BJ (cell line): ENCODE data around the gene AHNAK2. TPM values are rescaled to one million over a fixed set of nuclear protein-coding genes. Genes with fewer than 3 reads are reported as not detected.
"Not testable (repeated sequence)": the region's sequence is repeated elsewhere in the genome, so short reads cannot be mapped to it uniquely, and the experiment has no call there.

Source experiments
- CTCF ChIA-PET: fragments of 350-600 bp; formaldehyde crosslinking; extraction: SDS; loops from one replicate; lab custom pipeline; 2021; ENCODE audit warnings: antibody characterized with exemption, inconsistent platforms; lab: Yijun Ruan, JAX
- POLR2A ChIA-PET: fragments of 300-600 bp; sonication (Branson Sonifier 250); formaldehyde crosslinking; extraction: SDS; loops from one replicate; lab custom pipeline; 2021; ENCODE audit warnings: antibody characterized with exemption; lab: Charles Lee
- DNase-seq: peaks from one replicate; pipeline ENCODE4 v3.0.0-alpha.2; 2011; ENCODE audit warnings: low read depth
- H3K27me3 ChIP-seq: 2 replicates; pipeline ENCODE4 v1.6.0; 2011; ENCODE audit warnings: low read length; ENCODE audit not compliant: control insufficient read depth, insufficient read depth
- H3K36me3 ChIP-seq: 2 replicates; pipeline ENCODE4 v1.5.1; 2011; ENCODE audit warnings: low read length; ENCODE audit not compliant: control insufficient read depth, insufficient read depth
- H3K4me3 ChIP-seq: 2 replicates; pipeline ENCODE4 v1.5.1; 2011; ENCODE audit warnings: low read depth, mild to moderate bottlenecking, control low read depth, low read length
- polyA plus RNA-seq: library from polyadenylated mRNA; depleted of rRNA; stranded (reverse); fragments of >200 nt; gene quantifications from 2 replicates; pipeline ENCODE4 v1.2.3, GENCODE V29; 2011
- TF ChIP-seq, protein P1 (sequence below): IDR thresholded peaks from 2 replicates; pipeline ENCODE4 v1.5.1; 2011; ENCODE audit warnings: low read depth, mild to moderate bottlenecking, control low read depth, inconsistent platforms, low read length, moderate library complexity; ENCODE audit not compliant: insufficient read depth

The AHNAK2 gene
- polyA plus RNA-seq, 1 experiment = 6.5 TPM

DNA sequence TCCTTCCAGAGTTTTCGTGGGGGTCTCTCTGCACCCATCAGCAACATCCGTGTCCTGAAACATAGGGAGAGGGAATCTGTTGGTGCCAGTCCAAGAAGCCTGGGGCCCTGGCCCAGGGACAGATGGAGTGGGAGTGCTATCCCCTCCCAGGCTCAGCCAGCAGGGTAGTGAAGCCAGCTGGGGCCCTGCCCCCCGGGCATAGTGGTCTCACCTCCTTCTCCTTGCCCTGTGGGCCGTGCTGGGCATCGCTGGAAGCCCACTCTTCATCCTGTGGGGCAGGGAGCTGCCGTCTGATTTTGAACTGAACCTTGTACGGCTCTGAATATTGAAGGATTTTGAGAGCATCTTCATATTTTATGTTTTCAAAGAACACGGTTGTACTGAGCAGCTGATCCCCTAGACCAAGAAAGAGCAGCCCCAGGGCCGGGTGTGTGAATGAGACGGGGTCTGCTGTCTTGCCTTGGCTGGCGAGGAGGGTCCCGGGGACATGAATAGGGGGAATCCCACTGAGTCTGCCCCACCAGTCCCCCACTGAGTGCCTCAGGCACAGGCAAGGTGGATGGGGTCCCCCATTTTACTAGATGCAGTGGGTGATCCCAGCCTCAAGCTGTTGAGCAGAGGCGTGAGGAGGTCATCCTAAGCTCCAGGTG lies 23.3 kb downstream of the AHNAK2 start:
- Histone ChIP-seq H3K27me3 (no peaks in the 10 kb centered on the region), H3K4me3 (no peak overlapping the region), H3K36me3 (peaks cover 5% of the 10 kb centered on the region; the same call in 1 of the 2 replicates)
- DNase-seq = no peak
- TF ChIP-seq, protein P1, sequence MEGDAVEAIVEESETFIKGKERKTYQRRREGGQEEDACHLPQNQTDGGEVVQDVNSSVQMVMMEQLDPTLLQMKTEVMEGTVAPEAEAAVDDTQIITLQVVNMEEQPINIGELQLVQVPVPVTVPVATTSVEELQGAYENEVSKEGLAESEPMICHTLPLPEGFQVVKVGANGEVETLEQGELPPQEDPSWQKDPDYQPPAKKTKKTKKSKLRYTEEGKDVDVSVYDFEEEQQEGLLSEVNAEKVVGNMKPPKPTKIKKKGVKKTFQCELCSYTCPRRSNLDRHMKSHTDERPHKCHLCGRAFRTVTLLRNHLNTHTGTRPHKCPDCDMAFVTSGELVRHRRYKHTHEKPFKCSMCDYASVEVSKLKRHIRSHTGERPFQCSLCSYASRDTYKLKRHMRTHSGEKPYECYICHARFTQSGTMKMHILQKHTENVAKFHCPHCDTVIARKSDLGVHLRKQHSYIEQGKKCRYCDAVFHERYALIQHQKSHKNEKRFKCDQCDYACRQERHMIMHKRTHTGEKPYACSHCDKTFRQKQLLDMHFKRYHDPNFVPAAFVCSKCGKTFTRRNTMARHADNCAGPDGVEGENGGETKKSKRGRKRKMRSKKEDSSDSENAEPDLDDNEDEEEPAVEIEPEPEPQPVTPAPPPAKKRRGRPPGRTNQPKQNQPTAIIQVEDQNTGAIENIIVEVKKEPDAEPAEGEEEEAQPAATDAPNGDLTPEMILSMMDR = no peak
- POLR2A ChIA-PET = no interaction called here
- CTCF ChIA-PET = no interaction called here

DNA sequence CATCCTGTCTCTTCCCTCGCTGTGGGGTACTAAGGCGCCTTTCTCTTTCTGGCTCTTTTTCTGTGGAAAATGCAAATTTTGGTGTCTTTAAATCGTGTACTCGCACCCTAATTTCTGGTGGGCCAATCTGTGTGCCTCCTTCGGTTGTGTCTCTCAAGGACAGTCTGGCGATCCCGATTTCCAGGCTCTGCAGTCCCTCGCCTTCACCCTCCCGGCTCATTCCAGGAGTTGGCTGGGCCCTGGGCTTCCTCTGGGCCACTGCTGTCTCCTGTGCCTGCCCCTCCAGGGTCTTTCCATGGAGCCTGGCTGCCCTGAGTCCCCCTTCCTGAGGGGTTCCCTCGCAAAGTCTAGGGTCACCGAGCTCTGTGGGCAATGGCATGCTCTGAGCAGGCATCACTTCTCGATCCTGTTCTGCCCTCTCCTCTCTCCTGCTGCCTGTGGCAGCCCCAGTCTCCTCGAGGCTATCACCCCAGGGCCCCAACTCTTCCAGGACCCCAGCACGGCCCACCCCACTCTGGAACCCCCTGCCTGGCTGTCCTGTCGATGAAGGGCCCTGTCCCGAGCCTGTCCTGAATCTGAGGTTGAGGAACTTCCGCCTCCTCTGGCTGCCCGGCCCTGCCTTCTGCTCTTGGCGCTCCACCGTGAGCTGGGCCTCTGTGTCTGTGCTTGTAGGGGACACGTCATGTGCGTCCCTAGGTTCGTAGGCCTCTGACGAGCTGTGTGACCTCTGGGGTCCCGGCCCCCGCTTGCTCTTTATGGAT lies 24.1 kb downstream of the AHNAK2 start:
- ChIA-PET CTCF (interaction anchor here (1.2 kb wide), 1 partner anchor 21 kb away, joined by 3 read pairs; no protein-coding TSS in a partner anchor), POLR2A (no interaction called here)
- peaks cover 5% of the 10 kb centered on the region; the same call in 1 of the 2 replicates for H3K36me3 ChIP-seq
- H3K4me3 ChIP-seq = no peak overlapping the region
- TF ChIP-seq, protein P1 = no peak
- no peak for DNase-seq
- H3K27me3 ChIP-seq = no peaks in the 10 kb centered on the region

DNA sequence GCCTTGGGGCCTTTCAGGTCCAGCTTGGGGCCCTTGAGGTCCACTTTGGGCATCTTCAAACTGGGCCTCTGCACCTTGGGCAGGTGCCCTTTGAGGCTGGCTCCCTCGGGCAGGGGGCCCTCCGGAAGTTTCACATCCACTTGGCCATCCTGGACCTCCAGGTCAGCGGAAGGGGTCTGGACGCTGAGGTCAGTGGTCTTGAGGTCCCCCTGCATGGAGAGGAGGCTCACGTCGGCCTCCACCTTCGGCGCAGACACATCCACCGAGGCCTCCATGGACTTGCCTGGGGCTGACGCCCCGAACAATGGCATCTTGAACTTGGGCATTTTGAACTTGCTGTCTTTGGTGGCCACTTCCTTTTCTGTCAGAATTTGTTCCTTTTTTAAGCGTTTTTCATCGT lies 25.1 kb downstream of the AHNAK2 start:
- H3K27me3 ChIP-seq = no peaks in the 10 kb centered on the region
- peaks cover 5% of the 10 kb centered on the region; the same call in 1 of the 2 replicates for H3K36me3 ChIP-seq
- TF ChIP-seq, protein P1 = no peak
- no peak overlapping the region for H3K4me3 ChIP-seq
- CTCF ChIA-PET = interaction anchor here (1.2 kb wide), 1 partner anchor 20 kb away, joined by 3 read pairs; no protein-coding TSS in a partner anchor
- no peak for DNase-seq
- POLR2A ChIA-PET = no interaction called here

DNA sequence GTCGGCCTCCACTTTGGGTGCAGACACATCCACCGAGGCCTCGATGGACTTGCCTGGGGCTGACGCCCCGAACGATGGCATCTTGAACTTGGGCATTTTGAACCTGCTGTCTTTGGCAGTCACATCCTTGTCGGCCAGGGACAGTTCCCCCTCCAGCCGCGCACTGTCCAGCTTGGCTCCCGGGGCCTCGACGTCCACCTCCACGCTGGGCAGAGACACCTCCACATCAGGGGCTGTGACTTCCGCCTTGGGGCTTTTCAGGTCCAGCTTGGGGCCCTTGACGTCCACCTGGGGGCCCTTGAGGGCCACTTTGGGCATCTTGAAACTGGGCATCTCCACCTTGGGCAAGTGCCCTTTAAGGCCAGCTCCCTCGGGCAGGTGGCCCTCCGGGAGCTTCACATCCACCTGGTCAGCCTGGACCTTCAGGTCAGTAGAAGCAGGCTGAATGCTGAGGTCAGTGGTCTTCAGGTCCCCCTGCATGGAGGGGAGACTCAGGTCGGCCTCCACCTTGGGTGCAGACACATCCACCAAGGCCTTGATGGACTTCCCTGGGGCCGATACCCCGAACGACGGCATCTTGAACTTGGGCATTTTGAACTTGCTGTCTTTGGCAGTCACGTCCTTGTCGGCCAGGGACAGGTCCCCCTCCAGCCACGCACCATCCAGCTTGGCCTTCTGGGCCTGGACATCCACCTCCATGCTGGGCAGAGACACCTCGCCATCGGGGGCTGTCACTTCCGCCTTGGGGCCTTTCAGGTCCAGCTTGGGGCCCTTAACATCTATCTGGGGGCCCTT lies 26.1 kb downstream of the AHNAK2 start:
- H3K4me3 ChIP-seq, H3K36me3 ChIP-seq, H3K27me3 ChIP-seq, DNase-seq, POLR2A ChIA-PET: not testable (repeated sequence)
- CTCF ChIA-PET = interaction anchor here (1.4 kb wide), 1 partner anchor 14 kb away, joined by 3 read pairs; no protein-coding TSS in a partner anchor

DNA sequence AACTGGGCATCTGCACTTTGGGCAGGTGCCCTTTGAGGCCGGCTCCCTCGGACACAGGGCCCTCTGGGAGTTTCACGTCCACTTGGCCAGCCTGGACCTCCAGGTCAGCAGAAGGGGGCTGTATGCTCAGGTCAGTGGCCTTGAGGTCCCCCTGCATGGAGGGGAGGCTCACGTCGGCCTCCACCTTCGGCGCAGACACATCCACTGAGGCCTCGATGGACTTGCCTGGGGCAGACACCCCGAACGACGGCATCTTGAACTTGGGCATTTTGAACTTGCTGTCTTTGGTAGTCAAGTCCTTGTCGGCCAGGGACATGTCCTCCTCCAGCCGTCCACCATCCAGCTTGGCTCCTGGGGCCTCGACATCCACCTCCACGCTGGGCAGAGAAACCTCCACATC lies 27.5 kb downstream of the AHNAK2 start:
- H3K36me3 ChIP-seq, POLR2A ChIA-PET, H3K27me3 ChIP-seq, H3K4me3 ChIP-seq, DNase-seq: not testable (repeated sequence)
- CTCF ChIA-PET = interaction anchor here (1.4 kb wide), 1 partner anchor 13 kb away, joined by 3 read pairs; no protein-coding TSS in a partner anchor
